Smooth muscle cell (in vitro differentiated cells): Measurements from ENCODE around the gene TLE1. TPM values are rescaled to one million over a fixed set of nuclear protein-coding genes. Genes with fewer than 3 reads are reported as not detected.

Source experiments
- DNase-seq: peaks from one replicate; lab custom pipeline; 2025; ENCODE audit not compliant: unreplicated experiment; lab: John Stamatoyannopoulos, UW
- H2AFZ ChIP-seq: fragments of 200-600 bp; sonication (generic); 2 replicates; pipeline ENCODE4 v1.6.0; 2016; ENCODE audit warnings: antibody characterized with exemption, low read depth, mild to moderate bottlenecking
- H3F3A ChIP-seq: fragments of 200-600 bp; sonication (generic); 2 replicates; pipeline ENCODE4 v1.6.0; 2017; ENCODE audit warnings: antibody characterized with exemption, low read depth
- H3K27ac ChIP-seq: fragments of 200-600 bp; sonication (generic); 2 replicates; pipeline ENCODE4 v1.5.1; 2016; ENCODE audit warnings: low read depth, mild to moderate bottlenecking
- H3K27me3 ChIP-seq: fragments of 200-600 bp; sonication (generic); 2 replicates; pipeline ENCODE4 v1.6.1; 2016; ENCODE audit warnings: low read depth, mild to moderate bottlenecking
- H3K36me3 ChIP-seq: fragments of 200-600 bp; sonication (generic); 2 replicates; pipeline ENCODE4 v1.5.1; 2016; ENCODE audit warnings: low read depth
- H3K4me1 ChIP-seq: fragments of 200-600 bp; sonication (generic); 2 replicates; pipeline ENCODE4 v1.5.1; 2016; ENCODE audit warnings: low read depth
- H3K4me2 ChIP-seq: fragments of 200-600 bp; sonication (generic); 2 replicates; pipeline ENCODE4 v1.6.0; 2016; ENCODE audit warnings: mild to moderate bottlenecking
- H3K4me3 ChIP-seq: fragments of 200-600 bp; sonication (generic); 2 replicates; pipeline ENCODE4 v1.5.1; 2016; ENCODE audit warnings: mild to moderate bottlenecking
- H3K79me2 ChIP-seq: fragments of 200-600 bp; sonication (generic); 2 replicates; pipeline ENCODE4 v1.6.0; 2016; ENCODE audit warnings: low read depth, mild to moderate bottlenecking
- H3K9ac ChIP-seq: fragments of 200-600 bp; sonication (generic); 2 replicates; pipeline ENCODE4 v1.6.0; 2016; ENCODE audit warnings: low read depth
- H3K9me3 ChIP-seq: fragments of 200-600 bp; sonication (generic); replicated peaks from 2 replicates; pipeline ENCODE4 v1.5.1; 2016; ENCODE audit warnings: low read depth
- H4K20me1 ChIP-seq: fragments of 200-600 bp; sonication (generic); 2 replicates; pipeline ENCODE4 v1.6.0; 2016; ENCODE audit warnings: low read depth
- CTCF ChIP-seq: fragments of 200-600 bp; sonication (generic); IDR thresholded peaks from 2 replicates; pipeline ENCODE4 v1.5.1; 2017; ENCODE audit warnings: borderline replicate concordance, mild to moderate bottlenecking, antibody characterized with exemption; ENCODE audit not compliant: insufficient read depth, poor library complexity, severe bottlenecking
- WGBS: methylation state at CpG from one replicate; pipeline ENCODE4 v1.1.7; 2016; ENCODE audit warnings: low lambda C conversion rate; 5-methylcytosine and 5-hydroxymethylcytosine counted together
- polyA plus RNA-seq: library from polyadenylated mRNA; unstranded; fragments of >200 nt; fragmentation: Nextera tagmentation; extraction: Ambion mirVana; gene quantifications from 2 replicates; pipeline ENCODE4 v1.2.1, GENCODE V29; 2016
- total RNA-seq: library from RNA; depleted of rRNA; stranded (reverse); fragments of >200 nt; gene quantifications from 2 replicates; pipeline ENCODE4 v1.2.3, GENCODE V29; 2014

The TLE1 gene
- total and polyA plus RNA-seq, 2 experiments from 2014 or later, result 32.5 to 35.2 TPM

GRCh38 chr9:81605170-81605670, 84.1 kb downstream of the TLE1 start:
- Histone ChIP-seq H3K4me2 (no peak overlapping the region), H3K27ac (no peak overlapping the region), H3K79me2 (no peaks in the 10 kb centered on the region), H3K4me1 (no peaks in the 10 kb centered on the region), H3K9me3 (no peaks in the 10 kb centered on the region), H3K4me3 (no peak overlapping the region), H3K36me3 (no peaks in the 10 kb centered on the region), H2AFZ (no peak overlapping the region), H3K9ac (no peak overlapping the region), H3F3A (peaks cover 5% of the 10 kb centered on the region), H4K20me1 (no peaks in the 10 kb centered on the region), H3K27me3 (no peaks in the 10 kb centered on the region)
- no peak for TF ChIP-seq CTCF
- no peak for DNase-seq
- WGBS, result 87% methylated on average over 8 of the region's 8 CpGs

GRCh38 chr9:81604306-81605169, 84.8 kb downstream of the TLE1 start:
- Histone ChIP-seq H3K27me3 (no peaks in the 10 kb centered on the region), H3K9ac (no peak overlapping the region), H3K4me1 (no peaks in the 10 kb centered on the region), H3F3A (no peaks in the 10 kb centered on the region), H3K4me3 (no peak overlapping the region), H3K79me2 (no peaks in the 10 kb centered on the region), H3K4me2 (no peak overlapping the region), H2AFZ (no peak overlapping the region), H3K27ac (no peak overlapping the region), H4K20me1 (no peaks in the 10 kb centered on the region), H3K9me3 (no peaks in the 10 kb centered on the region), H3K36me3 (no peaks in the 10 kb centered on the region)
- TF ChIP-seq CTCF, result no peak
- DNase-seq, result no peak
- 88% methylated on average over 12 of the region's 12 CpGs for WGBS

- Histone ChIP-seq H3K79me2 (no peaks in the 10 kb centered on the region), H3K4me2 (no peak overlapping the region), H3K9ac (no peak overlapping the region), H3K27ac (no peak overlapping the region), H4K20me1 (no peaks in the 10 kb centered on the region), H3K4me1 (no peaks in the 10 kb centered on the region), H3F3A (no peaks in the 10 kb centered on the region), H3K4me3 (no peak overlapping the region), H3K9me3 (no peaks in the 10 kb centered on the region), H3K27me3 (no peaks in the 10 kb centered on the region), H2AFZ (no peak overlapping the region), H3K36me3 (no peaks in the 10 kb centered on the region)
- no peak for DNase-seq
- TF ChIP-seq CTCF, result no peak
- 93% methylated on average over 6 of the region's 6 CpGs for WGBS
These were observed 86.3 kb downstream of the TLE1 start for GRCh38 chr9:81602887-81603680.
